Measurements from ENCODE around the gene EPM2AIP1.
"Not testable (repeated sequence)": the region's sequence is repeated elsewhere in the genome, so short reads cannot be mapped to it uniquely, and the experiment has no call there.

Gene EPM2AIP1

DNA sequence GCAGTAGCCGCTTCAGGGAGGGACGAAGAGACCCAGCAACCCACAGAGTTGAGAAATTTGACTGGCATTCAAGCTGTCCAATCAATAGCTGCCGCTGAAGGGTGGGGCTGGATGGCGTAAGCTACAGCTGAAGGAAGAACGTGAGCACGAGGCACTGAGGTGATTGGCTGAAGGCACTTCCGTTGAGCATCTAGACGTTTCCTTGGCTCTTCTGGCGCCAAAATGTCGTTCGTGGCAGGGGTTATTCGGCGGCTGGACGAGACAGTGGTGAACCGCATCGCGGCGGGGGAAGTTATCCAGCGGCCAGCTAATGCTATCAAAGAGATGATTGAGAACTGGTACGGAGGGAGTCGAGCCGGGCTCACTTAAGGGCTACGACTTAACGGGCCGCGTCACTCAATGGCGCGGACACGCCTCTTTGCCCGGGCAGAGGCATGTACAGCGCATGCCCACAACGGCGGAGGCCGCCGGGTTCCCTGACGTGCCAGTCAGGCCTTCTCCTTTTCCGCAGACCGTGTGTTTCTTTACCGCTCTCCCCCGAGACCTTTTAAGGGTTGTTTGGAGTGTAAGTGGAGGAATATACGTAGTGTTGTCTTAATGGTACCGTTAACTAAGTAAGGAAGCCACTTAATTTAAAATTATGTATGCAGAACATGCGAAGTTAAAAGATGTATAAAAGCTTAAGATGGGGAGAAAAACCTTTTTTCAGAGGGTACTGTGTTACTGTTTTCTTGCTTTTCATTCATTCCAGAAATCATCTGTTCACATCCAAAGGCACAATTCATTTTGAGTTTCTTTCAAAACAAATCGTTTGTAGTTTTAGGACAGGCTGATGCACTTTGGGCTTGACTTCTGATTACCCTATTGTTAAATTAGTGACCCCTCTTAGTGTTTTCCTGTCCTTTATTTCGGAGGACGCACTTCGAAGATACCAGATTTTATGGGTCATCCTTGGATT lies 674 bp upstream of the EPM2AIP1 start, which contains the start of gene MLH1:
TSS of gene MLH1 (plus strand) at position 193 of the 958 bp plus-strand sequence. CDS start at position 223, 30 bp downstream.
- DNase-seq (ENCODE audit: low read depth in 2 of 2) = peak; percentile 80 to 97

DNA sequence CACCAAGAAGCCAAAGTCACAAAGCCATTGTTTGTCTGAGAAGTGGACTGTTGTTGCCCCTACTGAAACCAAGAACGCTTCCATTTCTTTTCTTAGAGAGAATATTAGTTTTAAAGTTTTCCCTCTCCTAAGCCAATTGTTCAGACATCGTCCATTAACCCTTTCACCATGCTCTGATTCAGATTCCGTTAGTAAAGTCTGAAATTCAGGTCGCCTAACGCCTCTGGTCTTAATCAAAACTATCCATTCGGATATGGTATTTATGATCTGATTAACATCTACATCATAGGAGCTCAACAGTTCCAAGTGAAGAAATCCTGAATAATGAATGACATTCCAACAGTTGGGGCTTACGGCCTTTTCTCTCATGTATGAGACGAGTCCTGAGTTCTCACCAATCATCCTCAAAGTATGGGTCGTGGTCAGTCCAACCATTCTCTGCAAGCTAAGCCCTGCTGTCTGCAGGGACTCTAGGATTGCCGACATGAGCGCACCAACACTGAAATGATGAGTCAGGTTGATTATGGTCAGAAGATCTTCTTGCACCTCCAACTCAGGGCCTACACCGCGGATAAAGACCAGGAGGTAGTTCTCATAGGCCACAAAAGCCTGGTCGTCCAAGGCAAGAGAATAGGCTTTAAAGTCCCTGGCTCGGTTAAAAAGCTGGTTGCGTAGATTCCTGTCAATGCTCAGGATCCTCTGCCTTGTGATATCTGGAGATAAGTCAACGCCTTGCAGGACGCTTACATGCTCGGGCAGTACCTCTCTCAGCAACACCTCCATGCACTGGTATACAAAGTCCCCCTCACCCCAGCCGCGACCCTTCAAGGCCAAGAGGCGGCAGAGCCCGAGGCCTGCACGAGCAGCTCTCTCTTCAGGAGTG lies 767 bp downstream of the EPM2AIP1 start:
- DNase-seq (ENCODE audit: low read depth in 2 of 2) = no peak

DNA sequence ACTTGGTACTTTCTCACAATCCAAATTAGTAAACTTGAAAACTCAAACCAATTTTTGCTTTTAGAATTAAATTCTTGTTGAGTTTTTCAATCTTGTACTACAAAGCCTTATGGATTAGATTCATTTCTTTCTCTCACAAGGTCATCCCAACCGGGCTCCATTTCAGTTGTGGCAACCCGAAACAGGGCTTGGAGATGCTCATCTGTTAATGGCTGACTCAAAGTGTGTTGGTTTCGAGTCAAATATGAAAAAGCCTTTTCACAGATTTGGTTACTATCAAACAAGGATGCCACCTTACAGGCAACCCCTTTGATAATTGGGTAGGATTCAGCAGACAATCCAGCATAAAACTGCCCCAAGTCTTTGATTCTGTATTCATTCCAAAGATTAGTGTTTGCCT lies 1.8 kb downstream of the EPM2AIP1 start:
- no peak for DNase-seq (ENCODE audit: low read depth in 2 of 2)

DNA sequence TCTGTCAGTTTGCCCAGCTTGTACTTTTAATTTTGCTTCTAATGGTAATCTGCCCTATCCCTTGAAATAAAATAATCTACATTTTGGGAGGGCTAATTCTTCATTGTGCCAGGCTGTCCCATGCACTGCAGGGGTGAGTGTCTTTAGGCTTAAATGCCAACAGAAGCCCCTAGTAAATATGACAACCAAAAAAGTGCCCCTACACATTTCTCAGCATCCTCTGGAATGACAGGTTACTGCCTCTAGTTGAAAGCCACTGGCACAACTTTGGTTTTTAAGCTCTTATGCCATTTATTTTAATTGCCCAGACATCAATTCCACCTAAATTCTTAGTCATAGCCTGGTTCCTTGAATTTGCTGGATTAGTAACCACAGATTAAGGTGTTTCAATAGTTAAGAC lies 3.4 kb downstream of the EPM2AIP1 start:
- no peak for DNase-seq (ENCODE audit: low read depth in 2 of 2)

DNA sequence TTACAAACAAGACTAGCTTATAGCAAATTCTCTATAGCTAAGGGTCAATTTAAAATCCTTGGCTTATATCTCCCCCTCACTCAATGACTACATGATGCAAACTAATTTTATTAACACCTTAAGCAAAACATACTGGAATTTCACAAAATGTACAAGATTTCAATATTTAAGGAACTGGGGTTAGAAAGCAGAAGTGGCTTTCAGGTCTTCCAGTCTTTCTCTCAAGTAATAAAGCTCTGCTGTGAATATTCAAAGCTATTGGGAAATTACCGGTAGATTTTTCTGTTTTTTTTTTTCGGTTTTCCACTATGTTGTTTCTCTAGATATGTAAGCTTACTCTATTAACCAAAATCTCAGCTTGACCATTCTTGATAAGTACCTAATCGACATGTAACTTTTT lies 3.9 kb downstream of the EPM2AIP1 start:
- DNase-seq (ENCODE audit: low read depth in 2 of 2) = no peak

DNA sequence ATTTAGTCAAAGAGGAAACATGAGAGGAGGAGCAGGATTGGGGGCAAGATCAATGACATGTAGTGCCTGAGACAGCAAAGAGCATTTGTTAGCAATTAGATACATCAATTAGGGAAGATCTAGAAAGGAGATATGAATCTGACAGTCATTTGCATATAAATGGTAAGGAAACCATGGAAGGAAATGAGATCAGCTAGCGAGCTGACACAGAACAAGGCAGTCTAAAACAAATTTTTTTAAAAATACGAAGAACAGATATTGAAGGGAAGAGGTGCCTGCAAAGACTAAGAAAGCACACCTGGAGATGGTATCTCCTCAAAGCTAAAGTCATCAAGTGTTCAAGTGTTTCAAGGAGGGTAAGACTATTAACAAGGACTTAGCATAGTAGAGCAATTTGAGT lies 4.6 kb downstream of the EPM2AIP1 start:
- no peak for DNase-seq (ENCODE audit: low read depth in 2 of 2)

DNA sequence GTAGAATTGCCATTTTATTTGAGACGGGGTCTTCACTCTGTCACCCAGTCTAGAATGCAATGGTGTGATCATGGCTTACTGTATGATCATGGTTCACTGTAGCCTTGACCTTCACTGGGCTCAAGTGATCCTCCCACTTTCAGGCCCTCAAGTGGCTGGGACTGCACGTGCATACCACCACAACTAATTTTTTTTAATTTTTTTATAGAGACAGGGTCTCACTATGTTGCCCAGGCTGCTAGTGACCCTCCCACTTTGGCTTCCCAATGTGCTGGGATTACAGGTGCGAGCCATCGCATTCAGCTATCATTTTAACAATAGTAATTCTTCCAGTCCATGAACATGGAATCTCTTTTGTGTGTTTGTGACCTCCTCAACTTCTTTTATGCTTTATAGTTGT lies 11.9 kb downstream of the EPM2AIP1 start:
- no peak for DNase-seq (ENCODE audit: low read depth in 2 of 2)

DNA sequence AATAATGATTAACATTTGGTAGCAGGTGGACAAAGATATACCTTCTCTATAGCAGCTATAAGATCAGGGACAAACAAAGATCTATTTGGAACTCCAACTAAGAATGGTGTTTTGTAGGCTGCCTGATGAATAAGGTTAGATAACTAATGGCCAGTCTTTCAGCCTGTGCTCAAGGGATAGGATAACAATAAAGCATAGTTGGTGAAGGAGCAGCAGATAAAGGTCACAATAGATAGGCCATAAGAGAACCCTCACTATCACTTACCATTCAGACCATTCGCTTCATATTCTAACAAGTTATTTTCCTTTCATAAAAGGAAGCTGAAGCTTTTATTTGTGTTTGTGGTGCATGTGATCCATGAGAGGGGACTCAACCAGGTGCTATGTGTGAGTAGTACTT lies 19.8 kb downstream of the EPM2AIP1 start:
- DNase-seq (ENCODE audit: low read depth in 2 of 2) = no peak

DNA sequence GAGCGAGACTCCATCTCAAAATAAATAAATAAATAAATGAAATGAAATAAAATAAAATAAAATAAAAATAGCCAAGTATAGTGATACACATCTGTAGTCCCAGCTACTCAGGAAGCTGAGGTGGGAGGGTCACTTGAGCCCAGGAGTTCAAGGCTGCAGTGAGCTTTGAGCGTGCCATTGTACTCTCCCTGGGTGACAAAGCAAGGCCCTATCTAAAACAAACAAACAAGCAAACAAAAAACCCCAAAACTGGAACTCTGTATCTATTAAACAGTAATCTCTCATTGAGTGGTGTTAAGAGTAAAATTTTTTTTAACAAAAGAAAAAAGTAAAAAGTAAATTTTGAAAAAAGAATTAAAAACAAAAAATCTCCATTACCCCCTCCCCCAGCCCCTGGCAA lies 20.8 kb downstream of the EPM2AIP1 start:
- DNase-seq (ENCODE audit: low read depth in 2 of 2) = no peak

DNA sequence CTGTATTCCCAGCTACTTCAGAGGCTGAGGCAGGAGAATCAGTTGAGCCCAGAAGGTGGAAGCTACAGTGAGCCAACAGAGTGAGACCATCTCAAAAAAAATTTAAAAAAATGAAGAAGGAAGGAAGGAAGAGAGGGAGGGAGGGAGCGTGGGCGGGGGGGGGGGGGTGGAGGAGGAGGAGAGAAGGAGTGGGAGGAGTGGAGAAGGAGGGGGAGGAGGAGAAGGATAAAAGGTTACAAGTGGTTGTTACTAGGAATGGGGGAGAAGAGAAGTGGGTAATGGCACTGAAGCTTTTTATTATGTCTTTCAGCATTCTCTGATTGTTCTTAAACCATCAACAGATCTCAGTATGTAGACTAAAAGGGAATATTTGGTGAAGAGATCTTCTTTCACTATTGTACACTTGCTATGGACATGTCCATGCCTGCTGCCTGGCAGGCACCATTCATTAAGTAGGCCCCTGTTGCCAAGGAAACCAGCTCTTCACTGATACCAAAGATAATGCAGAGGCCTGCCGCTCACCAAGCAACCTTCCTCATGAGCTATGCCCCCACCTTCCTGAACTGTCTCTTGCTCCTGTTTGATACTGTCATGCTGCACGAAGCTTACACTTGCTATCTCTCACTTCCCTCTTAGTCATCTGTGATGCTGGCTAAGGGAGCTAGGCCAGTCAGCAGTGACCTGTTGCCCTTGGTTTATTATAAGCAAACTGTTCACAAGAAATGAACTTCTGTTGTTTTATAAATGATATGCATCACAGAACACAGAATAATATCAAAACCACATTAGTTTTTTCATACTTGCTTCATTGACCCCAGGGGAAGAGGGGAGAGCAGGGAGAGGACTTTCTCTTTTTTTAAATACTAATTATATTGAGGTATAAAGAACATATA lies 23.1 kb downstream of the EPM2AIP1 start:
- no peak for DNase-seq (ENCODE audit: low read depth in 2 of 2)

DNA sequence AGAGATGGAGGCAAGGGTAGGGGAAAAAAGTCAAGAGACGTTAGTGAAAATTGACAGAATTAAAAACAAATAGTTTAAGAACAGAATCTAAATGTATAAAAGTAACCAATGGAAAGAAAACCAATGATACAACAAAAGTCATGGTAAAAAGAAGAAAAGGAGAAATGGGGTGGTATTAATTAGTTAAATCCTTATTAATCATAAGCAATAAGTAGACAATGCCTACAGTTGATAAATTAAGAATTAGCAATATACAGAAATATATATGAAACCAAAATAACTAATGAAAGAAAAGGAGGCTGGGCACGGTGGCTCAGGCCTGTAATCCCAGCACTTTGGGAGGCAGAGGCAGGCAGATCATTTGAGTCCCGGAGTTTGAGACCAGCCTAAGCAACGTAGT lies 23.8 kb downstream of the EPM2AIP1 start:
- DNase-seq (ENCODE audit: low read depth in 2 of 2) = no peak

DNA sequence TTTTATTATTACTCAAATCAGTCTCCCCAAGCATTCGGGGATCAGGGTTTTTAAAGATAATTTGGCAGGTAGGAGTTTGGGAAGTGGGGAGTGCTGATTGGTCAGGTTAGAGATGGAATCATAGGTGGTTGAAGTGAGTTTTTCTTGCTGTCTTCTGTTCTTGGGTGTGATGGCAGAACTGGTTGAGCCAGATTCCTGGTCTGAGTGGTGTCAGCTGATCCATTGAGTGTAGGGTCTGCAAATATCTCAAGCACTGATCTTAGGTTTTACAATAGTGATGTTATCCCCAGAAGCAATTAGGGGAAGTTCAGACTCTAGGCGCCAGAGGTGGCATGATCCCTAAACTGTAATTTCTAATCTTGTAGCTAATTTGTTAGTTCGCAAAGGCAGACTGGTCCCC lies 27.5 kb downstream of the EPM2AIP1 start:
- DNase-seq (ENCODE audit: low read depth in 2 of 2) = no peak

DNA sequence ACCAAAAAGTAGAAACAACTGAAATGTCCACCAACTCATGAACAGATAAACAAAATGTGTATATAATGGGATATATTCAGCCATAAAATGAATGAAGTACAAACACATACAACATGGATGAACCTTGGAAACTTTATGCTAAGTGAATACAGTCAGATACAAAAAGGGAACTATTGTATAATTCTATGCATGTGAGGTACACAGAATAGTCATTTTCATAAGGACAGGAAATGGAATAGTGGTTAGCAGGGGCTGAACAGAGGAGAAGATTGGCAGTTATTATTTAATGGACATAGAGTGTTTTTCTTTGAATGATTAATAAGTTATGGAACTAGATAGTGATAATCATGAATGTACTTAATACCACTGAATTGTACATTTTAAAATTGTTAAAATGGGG lies 28.1 kb downstream of the EPM2AIP1 start:
- no peak for DNase-seq (ENCODE audit: low read depth in 2 of 2)

DNA sequence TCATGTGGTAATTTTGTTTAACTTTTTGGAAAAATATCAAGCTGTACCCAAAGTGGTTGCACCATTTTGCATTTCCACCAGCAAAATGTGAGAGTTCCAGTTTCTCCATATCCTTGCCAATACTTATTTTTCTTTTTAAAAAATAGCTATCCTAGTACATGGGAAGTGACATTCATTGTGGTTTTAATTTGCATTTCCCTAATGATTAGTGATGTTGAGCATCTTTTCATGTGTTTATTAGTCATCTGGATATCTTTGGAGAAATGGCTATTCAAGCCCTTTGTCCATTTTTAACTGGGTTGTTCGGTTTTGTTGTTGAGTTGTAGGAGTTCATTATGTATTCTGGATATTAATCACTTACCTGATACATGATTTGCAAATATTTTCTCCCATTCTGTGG lies 28.6 kb downstream of the EPM2AIP1 start:
- DNase-seq (ENCODE audit: low read depth in 2 of 2) = no peak

DNA sequence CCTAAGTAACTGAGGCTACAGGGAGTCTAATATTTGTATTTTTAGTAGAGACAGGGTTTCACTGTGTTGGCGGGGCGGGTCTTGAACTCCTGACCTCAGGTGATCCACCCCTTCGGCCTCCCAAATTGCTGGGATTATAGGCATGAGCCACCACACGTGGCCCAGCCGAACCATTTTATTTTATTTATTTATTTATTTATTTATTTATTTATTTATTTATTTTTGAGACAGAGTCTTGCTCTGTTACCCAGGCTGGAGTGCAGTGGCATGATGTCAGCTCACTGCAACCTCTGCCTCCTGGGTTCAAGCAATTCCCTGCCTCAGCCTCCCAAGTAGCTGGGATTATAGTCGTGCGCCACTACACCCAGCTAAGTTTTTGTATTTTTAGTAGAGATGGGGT lies 29.9 kb downstream of the EPM2AIP1 start:
- DNase-seq (ENCODE audit: low read depth in 2 of 2) = not testable (repeated sequence)

DNA sequence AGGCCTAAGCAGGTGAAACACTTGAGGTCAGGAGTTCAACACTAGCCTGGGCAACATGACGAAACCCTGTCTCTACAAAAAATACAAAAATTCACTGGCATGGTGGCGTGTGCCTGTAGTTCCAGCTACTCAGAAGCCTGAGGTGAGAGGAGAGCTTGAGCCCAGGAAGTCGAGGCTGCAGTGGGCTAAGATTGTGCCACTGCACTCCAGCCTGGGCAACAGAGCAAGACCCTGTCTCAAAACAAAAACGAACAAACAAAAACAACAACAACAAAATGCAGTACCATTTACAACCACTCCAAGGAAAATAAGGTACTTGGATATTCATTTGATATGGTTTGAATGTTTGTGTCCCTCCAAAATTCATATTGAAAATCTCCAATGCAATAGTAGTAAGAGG lies 32.4 kb downstream of the EPM2AIP1 start:
- DNase-seq (ENCODE audit: low read depth in 2 of 2) = no peak

DNA sequence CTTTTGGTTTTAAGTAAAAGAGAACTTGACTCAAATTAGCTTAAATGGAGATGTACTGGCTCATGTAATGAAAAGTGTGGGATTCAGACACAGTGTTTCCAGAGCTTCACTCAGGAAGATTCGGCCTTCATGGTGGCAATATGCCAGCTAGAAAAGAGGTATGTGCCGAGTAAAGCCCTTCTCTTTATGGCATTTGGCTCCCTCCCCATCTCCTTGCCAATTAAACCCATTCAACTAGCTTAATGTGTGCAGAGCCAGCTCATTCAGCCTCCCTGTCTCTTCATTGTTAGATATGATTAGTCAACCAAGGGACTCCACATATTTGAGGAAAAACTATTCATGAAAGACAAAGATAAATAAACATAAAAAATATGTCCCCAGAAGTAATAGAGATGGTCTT lies 33.1 kb downstream of the EPM2AIP1 start:
- no peak for DNase-seq (ENCODE audit: low read depth in 2 of 2)

DNA sequence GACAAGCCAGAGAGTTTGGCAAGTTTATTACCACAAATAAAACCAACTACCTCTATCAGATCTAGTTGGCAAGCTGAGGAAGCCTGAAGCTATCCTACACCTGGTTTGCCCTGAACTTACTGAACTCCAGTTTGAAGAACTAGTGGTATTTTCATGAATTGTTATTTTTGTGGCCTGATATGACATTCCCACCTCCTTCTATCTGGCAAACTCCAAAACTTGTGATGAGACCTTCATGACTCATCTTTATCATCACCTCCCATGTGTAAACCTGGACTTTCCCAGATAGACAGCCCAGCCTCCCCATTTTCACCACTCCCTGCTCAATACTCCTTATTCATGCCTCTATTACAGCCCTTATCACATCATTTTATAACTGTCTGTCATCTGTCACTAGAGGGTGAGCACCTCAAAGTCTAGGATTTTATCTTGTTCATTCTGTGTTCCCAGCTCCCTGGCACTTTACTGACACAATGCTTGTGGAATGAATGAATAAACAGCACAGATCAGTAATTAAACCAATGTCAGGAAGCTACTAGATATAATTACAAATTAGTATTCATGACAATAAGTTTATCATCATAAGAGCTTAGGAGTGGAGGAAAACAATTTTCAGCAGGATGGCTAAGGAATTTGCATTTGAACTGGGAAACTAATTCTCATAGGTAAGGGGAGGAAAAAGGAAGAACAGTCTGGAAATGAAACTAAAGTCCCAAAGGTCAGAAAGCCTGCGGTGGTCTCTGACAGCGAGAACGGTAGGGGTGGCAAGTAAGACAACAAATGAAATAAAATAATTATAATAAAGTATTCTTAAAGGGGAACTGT lies 34.9 kb downstream of the EPM2AIP1 start:
- DNase-seq (ENCODE audit: low read depth in 2 of 2) = no peak

DNA sequence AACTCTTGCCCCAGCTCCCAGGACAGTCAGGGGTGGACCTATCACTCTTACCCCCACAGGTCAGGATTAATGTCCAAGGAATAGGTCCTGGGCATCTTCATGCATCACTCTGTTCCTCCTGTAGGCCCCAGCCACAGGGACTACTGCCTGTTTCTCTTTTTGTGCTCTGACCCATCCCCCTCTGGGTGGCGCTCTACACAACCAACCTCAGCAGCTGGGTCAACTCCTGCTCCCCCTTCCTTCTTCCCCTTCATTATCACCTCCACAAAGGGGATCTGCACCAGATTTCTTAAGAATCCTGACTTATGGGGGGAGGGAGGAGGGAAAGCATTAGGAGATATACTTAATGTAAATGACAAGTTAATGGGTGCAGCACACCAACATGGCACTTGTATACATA lies 35.9 kb downstream of the EPM2AIP1 start:
- DNase-seq (ENCODE audit: low read depth in 2 of 2) = no peak

DNA sequence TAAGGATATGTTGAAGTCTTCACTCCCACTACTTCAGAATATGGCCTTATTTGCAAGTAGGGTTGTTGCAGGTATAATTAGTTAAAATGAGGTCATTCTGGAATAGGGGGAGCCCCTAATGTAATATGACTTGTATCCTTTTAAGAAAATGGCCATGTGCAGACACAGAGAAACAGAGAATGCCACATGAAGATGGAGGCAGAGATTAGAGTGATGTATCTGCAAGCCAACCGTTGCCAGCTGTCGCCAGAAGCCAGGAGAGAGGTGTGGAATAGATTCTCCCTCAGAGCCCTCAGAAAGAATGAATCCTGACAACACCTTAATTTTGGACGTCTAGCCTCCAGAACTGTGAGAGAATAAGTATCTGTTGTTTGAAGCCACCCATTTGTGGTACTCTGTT lies 36.8 kb downstream of the EPM2AIP1 start:
- DNase-seq (ENCODE audit: low read depth in 2 of 2) = no peak

Measured in stimulated activated CD8-positive, alpha-beta memory T cell treated with anti-CD3 and anti-CD28 coated beads, Interleukin-7, amount 100 ng/mL, for 1 hour (primary cell).